GM10248 (cell line): Measurements from ENCODE around the gene CCDC127.

Source experiments
- CTCF ChIA-PET: fragments of 300-600 bp; sonication (Branson Sonifier 250); formaldehyde crosslinking; extraction: SDS; loops from one replicate; lab custom pipeline; 2021; ENCODE audit warnings: antibody characterized with exemption; lab: Yijun Ruan, JAX
- POLR2A ChIA-PET: fragments of 350-650 bp; sonication (Branson Sonifier 250); formaldehyde crosslinking; extraction: SDS; loops from one replicate; lab custom pipeline; 2020; ENCODE audit warnings: antibody characterized with exemption; lab: Yijun Ruan, JAX
- DNase-seq: peaks from one replicate; pipeline ENCODE4 v3.0.0; 2012; ENCODE audit errors: extremely low spot score
- CTCF ChIP-seq: IDR thresholded peaks from 2 replicates; pipeline ENCODE4 v1.5.1; 2012; ENCODE audit warnings: mild to moderate bottlenecking, low read depth; ENCODE audit errors: extremely low read depth, missing control alignments, control extremely low read depth

The CCDC127 gene

GRCh38 chr5:152077-152476 is 65.9 kb downstream of the CCDC127 start:
- POLR2A ChIA-PET, result no interaction called here
- DNase-seq, result no peak
- CTCF ChIA-PET, result no interaction called here
- no peak for TF ChIP-seq CTCF

- ChIA-PET CTCF (no interaction called here), POLR2A (no interaction called here)
- no peak for TF ChIP-seq CTCF
- DNase-seq, result no peak
Observed at GRCh38 chr5:150746-151145, 67.2 kb downstream of the CCDC127 start.

GRCh38 chr5:149745-150485 is 68.0 kb downstream of the CCDC127 start:
- DNase-seq, result no peak
- ChIA-PET POLR2A (no interaction called here), CTCF (interaction anchor here (1.1 kb wide), 1 partner anchor 39 kb away, joined by 3 read pairs; no protein-coding TSS in a partner anchor)
- TF ChIP-seq CTCF, result no peak

GRCh38 chr5:147751-148150 is 70.2 kb downstream of the CCDC127 start:
- POLR2A ChIA-PET, result no interaction called here
- CTCF ChIA-PET, result no interaction called here
- TF ChIP-seq CTCF, result no peak
- DNase-seq, result no peak
